ENCODE data around the gene GOLGA6L7.
"Not testable (repeated sequence)": the region's sequence is repeated elsewhere in the genome, so short reads cannot be mapped to it uniquely, and the experiment has no call there.

Gene GOLGA6L7

GRCh38 chr15:28885630-28886430 is 37.4 kb upstream of the GOLGA6L7 start, which contains the start of gene APBA2:
Gene APBA2 (plus strand): TSS chr15:28885974. CDS start chr15:29053885, 167,911 bp downstream.
- in situ Hi-C loops (cut with MboI; ENCODE audit: low pct_unique_long_range_greater_than_20kb, low sequenced_read_pairs): no loop called here
- no peak for DNase-seq

DNA sequence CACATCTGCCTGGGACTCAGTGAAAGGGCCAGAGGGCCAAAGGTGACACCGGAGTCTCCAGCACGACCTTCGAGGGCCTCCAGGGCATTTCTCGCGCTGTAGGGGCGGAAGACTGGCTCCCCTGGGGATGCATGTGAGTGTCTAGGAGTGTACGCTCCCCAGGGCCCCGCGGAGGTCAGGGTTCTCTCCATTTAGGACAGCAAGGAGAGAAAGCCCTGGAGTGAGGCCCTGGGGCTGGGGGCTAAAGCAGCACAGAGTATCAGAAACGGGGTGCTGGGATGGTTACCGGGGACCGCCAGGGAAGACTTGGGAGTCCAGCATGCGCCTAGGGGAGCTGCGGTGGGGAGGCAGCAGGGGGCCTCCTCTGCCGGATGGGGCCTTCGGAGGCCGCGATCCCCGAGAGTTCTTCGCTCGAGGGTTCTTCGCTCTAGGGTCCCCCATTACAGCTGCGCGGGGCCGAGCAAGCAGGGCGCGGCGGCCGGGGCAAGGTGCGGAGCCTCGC is 36.7 kb upstream of the GOLGA6L7 start:
- no peak for DNase-seq
- in situ Hi-C loops (cut with MboI; ENCODE audit: low pct_unique_long_range_greater_than_20kb, low sequenced_read_pairs): no loop called here

- in situ Hi-C loops (cut with MboI; ENCODE audit: low pct_unique_long_range_greater_than_20kb, low sequenced_read_pairs): no loop called here
- no peak for DNase-seq
Observed at GRCh38 chr15:28884151-28884940, 35.9 kb upstream of the GOLGA6L7 start.

DNA sequence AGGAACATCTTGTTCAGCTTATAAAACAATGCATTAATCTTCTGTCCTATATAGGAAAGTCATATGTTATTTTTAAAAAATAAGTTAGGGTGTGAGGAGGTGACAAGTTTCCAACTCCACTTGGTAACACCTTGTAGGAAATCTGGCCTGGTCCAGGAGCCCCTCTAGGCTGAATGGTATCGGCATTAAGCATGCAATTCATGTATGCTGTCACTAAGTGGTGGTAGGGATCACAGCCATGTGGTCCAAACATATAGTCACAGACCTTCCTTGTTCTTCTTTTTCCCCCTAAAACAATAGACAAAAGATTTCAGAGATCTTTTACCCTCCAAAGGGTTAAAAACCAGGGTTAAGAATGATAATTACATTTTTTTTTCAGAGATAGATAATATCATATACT is 33.2 kb upstream of the GOLGA6L7 start:
- DNase-seq: no peak
- in situ Hi-C loops (cut with MboI; ENCODE audit: low pct_unique_long_range_greater_than_20kb, low sequenced_read_pairs): no loop called here

DNA sequence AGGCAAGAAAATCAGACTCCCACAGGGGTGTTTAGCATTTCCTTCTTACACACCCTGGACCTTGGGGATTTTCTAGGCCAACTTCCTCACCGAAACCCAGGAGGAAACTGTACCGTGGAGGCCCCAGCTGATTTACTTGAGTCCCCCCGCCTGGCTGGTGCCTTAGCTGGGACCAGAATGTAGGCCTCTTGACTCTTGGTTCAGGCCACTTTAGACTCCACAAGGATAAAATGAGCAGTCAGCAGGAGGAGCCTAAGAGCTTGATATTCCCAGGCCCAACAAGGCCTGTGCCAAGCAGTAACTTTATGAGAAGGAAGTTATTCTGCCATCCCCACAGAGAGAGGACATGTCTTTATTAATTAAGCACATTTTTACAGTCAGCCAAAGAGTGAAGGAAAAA is 32.7 kb upstream of the GOLGA6L7 start:
- no peak for DNase-seq
- in situ Hi-C loops (cut with MboI; ENCODE audit: low pct_unique_long_range_greater_than_20kb, low sequenced_read_pairs): no loop called here

DNA sequence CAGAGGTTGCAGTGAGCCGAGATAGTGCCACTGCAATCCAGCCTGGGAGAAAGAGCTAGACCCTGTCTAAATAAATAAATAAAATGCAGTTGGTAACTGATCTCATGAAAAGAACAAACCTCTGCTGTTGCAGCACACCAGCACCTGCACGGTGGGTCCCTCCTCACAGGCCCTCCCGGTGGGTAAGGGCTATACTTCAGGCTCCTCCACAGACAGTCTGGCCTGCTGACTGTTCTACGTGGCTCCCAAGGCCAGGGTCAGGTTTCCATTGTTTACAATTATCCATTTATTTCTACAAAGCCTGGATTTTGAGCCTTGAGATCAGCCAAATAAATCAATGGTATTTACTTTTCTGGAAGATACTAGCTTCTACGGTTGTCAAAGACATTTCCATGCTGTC is 32.2 kb upstream of the GOLGA6L7 start:
- DNase-seq: no peak
- in situ Hi-C loops (cut with MboI; ENCODE audit: low pct_unique_long_range_greater_than_20kb, low sequenced_read_pairs): no loop called here

GRCh38 chr15:28879551-28879950 is 31.1 kb upstream of the GOLGA6L7 start:
- DNase-seq: no peak
- in situ Hi-C loops (cut with MboI; ENCODE audit: low pct_unique_long_range_greater_than_20kb, low sequenced_read_pairs): no loop called here

- DNase-seq: no peak
- in situ Hi-C loops (cut with MboI; ENCODE audit: low pct_unique_long_range_greater_than_20kb, low sequenced_read_pairs): no loop called here
Observed at GRCh38 chr15:28878209-28878608, 29.8 kb upstream of the GOLGA6L7 start.

DNA sequence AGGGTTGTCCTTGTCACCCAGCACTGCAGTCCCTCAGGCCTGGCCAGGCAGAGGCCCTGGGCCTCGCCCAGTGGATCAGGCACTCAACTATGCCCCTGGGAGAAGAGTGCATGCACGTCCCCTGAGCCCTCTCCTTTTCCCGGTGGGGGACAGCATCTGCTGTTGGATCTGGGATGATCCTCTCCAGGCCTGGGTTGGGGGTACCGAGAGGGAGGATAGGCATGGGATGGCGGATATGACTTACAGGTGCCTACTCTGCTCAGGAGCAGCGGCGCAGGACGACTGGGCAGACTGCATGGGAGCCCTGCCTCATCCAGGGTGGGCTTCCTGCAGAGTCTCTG is 28.4 kb upstream of the GOLGA6L7 start:
- in situ Hi-C loops (cut with MboI; ENCODE audit: low pct_unique_long_range_greater_than_20kb, low sequenced_read_pairs): no loop called here
- DNase-seq: no peak

GRCh38 chr15:28876131-28876844 is 27.8 kb upstream of the GOLGA6L7 start:
- in situ Hi-C loops (cut with MboI; ENCODE audit: low pct_unique_long_range_greater_than_20kb, low sequenced_read_pairs): no loop called here
- no peak for DNase-seq

DNA sequence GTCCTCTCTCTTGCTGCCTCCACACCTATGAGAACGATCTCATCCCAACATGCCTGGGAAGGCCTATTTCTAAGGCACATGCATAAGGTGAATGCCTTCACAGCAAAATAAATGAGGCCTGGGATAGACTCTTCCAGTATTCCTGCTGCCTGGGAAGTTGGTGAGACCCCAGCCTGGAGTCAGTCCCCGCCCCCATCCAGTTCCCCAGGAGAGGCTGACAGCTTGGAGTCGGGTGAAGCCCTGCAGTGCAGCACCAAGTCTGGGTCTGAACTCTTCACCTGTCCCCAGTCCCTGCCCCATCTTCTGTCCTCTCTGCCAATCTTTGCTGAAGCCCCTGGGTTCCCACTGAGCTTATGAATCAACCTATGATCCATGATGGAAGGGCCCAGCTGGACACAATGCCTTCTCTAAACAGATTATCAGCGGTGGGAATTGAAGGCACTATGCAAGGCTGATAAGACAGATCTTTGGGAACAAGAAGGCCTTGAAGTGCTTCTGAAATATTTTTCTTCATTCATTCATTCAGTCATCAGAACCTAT is 27.1 kb upstream of the GOLGA6L7 start:
- no peak for DNase-seq
- in situ Hi-C loops (cut with MboI; ENCODE audit: low pct_unique_long_range_greater_than_20kb, low sequenced_read_pairs): no loop called here

DNA sequence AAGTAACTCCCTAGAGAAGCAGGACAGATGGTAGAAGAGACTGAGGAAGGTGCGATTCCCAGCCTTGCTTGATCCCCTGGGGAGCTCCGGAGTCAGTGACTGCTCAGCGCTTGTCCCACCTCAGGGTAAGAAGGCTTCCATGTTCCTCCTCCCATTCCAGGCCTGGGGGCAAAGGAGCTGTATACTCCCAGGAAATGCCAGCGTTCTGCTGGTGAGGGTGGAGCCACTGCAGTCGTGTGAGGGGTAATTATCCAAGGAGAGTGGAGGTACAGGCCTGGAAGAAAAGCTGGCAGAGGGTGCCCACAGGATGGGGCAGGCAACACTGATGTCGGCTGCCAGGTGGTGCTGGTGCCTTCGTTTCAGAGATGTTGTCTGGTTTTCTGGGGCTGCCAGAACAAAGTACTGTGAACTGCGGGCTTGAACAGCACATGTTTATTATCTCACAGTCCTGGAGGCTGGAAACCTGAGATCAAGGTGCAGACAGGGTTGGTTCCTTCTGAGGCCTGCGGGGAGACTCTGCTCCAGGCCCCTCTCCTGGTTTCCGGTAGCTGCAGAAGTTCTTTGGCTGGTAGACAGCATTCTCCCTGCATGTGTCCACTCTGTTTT is 25.2 kb upstream of the GOLGA6L7 start:
- DNase-seq: no peak
- in situ Hi-C loops (cut with MboI; ENCODE audit: low pct_unique_long_range_greater_than_20kb, low sequenced_read_pairs): no loop called here

DNA sequence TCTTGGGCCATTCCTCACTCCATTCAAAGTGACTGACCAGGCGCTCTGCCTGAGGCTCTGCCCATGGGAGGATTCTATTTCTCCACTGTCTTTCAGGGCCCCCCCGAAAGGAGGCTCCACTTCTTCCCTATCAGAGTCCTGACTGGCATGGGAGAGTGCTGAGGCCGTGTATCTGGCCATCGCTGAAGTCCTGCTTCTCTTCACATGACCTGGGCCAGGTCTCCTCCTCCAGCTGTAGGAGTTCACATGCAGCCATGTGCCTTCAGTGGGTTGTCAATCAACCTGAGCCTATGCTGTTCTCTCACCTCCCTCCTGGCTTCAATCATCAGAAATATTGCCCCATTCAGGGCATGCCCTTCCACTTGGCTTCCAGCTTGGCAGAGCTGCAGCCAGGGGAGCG is 24.6 kb upstream of the GOLGA6L7 start:
- in situ Hi-C loops (cut with MboI; ENCODE audit: low pct_unique_long_range_greater_than_20kb, low sequenced_read_pairs): no loop called here
- no peak for DNase-seq

DNA sequence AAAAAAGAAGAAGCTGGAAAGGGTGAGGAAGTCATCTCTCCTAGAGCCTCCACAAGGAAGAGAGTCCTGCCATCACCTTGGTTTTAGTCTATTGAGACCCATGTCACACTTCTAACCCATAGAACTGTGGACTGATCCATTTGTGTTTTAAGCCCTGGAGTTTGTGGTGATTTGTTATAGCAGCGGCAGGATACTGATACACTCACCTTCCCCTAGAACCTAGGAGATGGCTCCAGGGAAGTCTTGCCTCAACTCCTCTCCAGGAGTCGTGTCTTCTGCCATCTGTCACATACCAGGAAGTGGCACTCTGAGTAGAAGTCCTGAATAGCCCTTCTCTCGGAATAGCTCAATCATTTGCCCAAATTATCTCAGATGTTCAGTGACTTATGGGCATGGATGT is 22.7 kb upstream of the GOLGA6L7 start:
- in situ Hi-C loops (cut with MboI; ENCODE audit: low pct_unique_long_range_greater_than_20kb, low sequenced_read_pairs): no loop called here
- DNase-seq: no peak

GRCh38 chr15:28868744-28869345 is 20.4 kb upstream of the GOLGA6L7 start:
- in situ Hi-C loops (cut with MboI; ENCODE audit: low pct_unique_long_range_greater_than_20kb, low sequenced_read_pairs): no loop called here

DNA sequence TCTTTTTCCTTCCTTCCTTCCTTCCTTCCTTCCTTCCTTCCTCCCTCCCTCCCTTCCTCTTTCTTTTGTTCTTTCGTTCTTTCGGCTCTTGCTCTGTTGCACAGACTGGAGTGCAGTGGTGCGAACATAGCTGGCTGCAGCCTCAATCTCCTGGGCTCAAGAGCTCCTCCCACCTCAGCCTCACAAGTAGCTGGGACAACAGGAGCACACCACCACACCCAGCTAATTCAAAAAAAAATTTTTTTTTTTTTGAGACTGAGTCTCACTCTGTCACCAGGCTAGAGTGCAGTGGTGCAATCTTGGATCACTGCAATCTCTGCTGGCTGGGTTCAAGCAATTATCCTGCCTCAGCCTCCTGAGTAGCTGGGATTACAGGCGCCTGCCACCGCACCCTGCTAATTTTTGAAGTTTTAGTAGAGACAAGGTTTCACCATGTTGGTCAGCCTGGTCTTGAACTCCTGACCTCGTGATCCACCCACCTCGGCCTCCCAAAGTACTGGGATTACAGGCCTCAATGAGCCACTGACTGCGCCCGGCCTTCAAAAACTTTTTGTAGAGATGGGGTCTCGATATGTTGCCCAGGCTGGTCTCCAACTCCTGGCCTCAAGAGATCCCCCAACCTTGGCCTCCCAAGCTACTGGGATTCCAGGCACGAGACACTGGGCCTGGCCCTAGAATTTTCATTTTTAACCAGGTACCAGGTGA is 13.3 kb upstream of the GOLGA6L7 start:
- DNase-seq; in situ Hi-C loops (cut with MboI; ENCODE audit: low pct_unique_long_range_greater_than_20kb, low sequenced_read_pairs): not testable (repeated sequence)

More at GRCh38 chr15:28868744-28869345, 20.4 kb upstream of the GOLGA6L7 start:
- no peak for DNase-seq

GRCh38 chr15:28861031-28861534 is 12.6 kb upstream of the GOLGA6L7 start:
- in situ Hi-C loops (cut with MboI; ENCODE audit: low pct_unique_long_range_greater_than_20kb, low sequenced_read_pairs): no loop called here
- DNase-seq: no peak

GRCh38 chr15:28854578-28854977 is 6.1 kb upstream of the GOLGA6L7 start:
- in situ Hi-C loops (cut with MboI; ENCODE audit: low pct_unique_long_range_greater_than_20kb, low sequenced_read_pairs); DNase-seq: not testable (repeated sequence)

Data from KBM-7 (cell line).